Panc1 (cell line): Measurements from ENCODE around the gene GOLGA6L24.
"Not testable (repeated sequence)": the region's sequence is repeated elsewhere in the genome, so short reads cannot be mapped to it uniquely, and the experiment has no call there.

Experiments used
- POLR2AphosphoS5 ChIP-seq: IDR thresholded peaks from 2 replicates; pipeline ENCODE4 v1.6.1; 2012; ENCODE audit warnings: mild to moderate bottlenecking, low read depth, low read length, moderate library complexity
- TCF7L2 ChIP-seq: IDR thresholded peaks from 2 replicates; pipeline ENCODE4 v1.6.1; 2011; ENCODE audit warnings: mild to moderate bottlenecking, low read depth, low read length, inconsistent platforms
- TF ChIP-seq, protein P1 (sequence below): fragments of 450-650 bp; IDR thresholded peaks from 2 replicates; pipeline ENCODE4 v1.5.1; 2017; ENCODE audit warnings: mild to moderate bottlenecking
- TF ChIP-seq, protein P2 (sequence below), 2 experiments: IDR thresholded peaks; 2 replicates each; pipeline ENCODE4 v1.6.1; 2011 to 2012; ENCODE audit warnings: low read depth in 2 of 2, control low read depth in 1 of 2, low read length in 1 of 2, mild to moderate bottlenecking in 1 of 2, moderate library complexity in 1 of 2; ENCODE audit not compliant: insufficient read depth in 1 of 2

DNA sequence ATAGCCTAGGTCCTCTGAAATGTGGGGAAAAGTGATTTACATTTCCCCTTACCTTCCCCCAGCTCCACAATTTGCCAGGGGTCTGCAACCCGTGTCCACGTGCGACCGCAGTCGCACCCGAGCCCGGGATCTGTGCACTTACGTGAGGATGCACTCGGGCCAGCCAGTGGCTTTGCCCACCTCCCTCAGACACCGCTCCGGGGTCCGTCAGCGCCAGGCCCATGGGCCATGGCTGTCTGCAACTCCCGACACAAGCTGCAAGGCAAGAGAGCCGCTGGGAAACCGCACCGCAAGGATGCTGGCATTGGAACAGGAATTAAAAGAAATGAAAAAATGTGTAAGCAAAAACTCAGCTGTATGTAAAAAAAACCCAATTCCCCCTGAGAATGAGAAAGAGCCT, 7.6 kb upstream of the GOLGA6L24 start:
- TF ChIP-seq, protein P1, sequence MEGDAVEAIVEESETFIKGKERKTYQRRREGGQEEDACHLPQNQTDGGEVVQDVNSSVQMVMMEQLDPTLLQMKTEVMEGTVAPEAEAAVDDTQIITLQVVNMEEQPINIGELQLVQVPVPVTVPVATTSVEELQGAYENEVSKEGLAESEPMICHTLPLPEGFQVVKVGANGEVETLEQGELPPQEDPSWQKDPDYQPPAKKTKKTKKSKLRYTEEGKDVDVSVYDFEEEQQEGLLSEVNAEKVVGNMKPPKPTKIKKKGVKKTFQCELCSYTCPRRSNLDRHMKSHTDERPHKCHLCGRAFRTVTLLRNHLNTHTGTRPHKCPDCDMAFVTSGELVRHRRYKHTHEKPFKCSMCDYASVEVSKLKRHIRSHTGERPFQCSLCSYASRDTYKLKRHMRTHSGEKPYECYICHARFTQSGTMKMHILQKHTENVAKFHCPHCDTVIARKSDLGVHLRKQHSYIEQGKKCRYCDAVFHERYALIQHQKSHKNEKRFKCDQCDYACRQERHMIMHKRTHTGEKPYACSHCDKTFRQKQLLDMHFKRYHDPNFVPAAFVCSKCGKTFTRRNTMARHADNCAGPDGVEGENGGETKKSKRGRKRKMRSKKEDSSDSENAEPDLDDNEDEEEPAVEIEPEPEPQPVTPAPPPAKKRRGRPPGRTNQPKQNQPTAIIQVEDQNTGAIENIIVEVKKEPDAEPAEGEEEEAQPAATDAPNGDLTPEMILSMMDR = not testable (repeated sequence)
- TF ChIP-seq, protein P2, sequence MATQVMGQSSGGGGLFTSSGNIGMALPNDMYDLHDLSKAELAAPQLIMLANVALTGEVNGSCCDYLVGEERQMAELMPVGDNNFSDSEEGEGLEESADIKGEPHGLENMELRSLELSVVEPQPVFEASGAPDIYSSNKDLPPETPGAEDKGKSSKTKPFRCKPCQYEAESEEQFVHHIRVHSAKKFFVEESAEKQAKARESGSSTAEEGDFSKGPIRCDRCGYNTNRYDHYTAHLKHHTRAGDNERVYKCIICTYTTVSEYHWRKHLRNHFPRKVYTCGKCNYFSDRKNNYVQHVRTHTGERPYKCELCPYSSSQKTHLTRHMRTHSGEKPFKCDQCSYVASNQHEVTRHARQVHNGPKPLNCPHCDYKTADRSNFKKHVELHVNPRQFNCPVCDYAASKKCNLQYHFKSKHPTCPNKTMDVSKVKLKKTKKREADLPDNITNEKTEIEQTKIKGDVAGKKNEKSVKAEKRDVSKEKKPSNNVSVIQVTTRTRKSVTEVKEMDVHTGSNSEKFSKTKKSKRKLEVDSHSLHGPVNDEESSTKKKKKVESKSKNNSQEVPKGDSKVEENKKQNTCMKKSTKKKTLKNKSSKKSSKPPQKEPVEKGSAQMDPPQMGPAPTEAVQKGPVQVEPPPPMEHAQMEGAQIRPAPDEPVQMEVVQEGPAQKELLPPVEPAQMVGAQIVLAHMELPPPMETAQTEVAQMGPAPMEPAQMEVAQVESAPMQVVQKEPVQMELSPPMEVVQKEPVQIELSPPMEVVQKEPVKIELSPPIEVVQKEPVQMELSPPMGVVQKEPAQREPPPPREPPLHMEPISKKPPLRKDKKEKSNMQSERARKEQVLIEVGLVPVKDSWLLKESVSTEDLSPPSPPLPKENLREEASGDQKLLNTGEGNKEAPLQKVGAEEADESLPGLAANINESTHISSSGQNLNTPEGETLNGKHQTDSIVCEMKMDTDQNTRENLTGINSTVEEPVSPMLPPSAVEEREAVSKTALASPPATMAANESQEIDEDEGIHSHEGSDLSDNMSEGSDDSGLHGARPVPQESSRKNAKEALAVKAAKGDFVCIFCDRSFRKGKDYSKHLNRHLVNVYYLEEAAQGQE (IDR thresholded peaks at IDR 0.05; ENCODE audit: insufficient read depth in 1 of 2, low read depth in 2 of 2, low read length in 1 of 2) = not testable (repeated sequence)
- TF ChIP-seq POLR2AphosphoS5, TCF7L2: not testable (repeated sequence)
